DND-41 (cell line): Measurements from ENCODE around the gene RARS2.
"Not testable (repeated sequence)": the region's sequence is repeated elsewhere in the genome, so short reads cannot be mapped to it uniquely, and the experiment has no call there.

Source experiments
- ATAC-seq: fragments of 200-7000 bp; cut with Tn5 transposase; 3 replicates; pipeline ENCODE4 v1.9.1; 2021; ENCODE audit warnings: low read depth; ENCODE audit not compliant: insufficient read depth
- DNase-seq: peaks from one replicate; pipeline ENCODE4 v3.0.0-alpha.2; 2020
- H2AFZ ChIP-seq: 2 replicates; pipeline ENCODE4 v1.6.0; 2012; ENCODE audit warnings: low read depth, low read length
- H3K27ac ChIP-seq: 2 replicates; pipeline ENCODE4 v1.5.1; 2012; ENCODE audit warnings: low read length, inconsistent platforms
- H3K27me3 ChIP-seq: fragments of 200-600 bp; sonication (generic); 2 replicates; pipeline ENCODE4 v1.6.0; 2012; ENCODE audit warnings: low read length, mild to moderate bottlenecking, inconsistent platforms; ENCODE audit not compliant: insufficient read depth, poor library complexity
- H3K36me3 ChIP-seq: 2 replicates; pipeline ENCODE4 v1.5.1; 2012; ENCODE audit warnings: low read length, inconsistent platforms; ENCODE audit not compliant: insufficient read depth
- H3K4me1 ChIP-seq: 2 replicates; pipeline ENCODE4 v1.5.1; 2012; ENCODE audit warnings: mild to moderate bottlenecking, low read length; ENCODE audit not compliant: insufficient read depth
- H3K4me2 ChIP-seq: 2 replicates; pipeline ENCODE4 v1.6.0; 2012; ENCODE audit warnings: mild to moderate bottlenecking, moderate library complexity, low read length, inconsistent platforms; ENCODE audit not compliant: insufficient read depth
- H3K4me3 ChIP-seq, 2 experiments: fragments of 200-600 bp in 1 of 2; shearing (Covaris generic) in 1 of 2; 2 replicates each; pipeline ENCODE4 v1.5.1; 2012 to 2016; ENCODE audit warnings: inconsistent platforms in 2 of 2, low read length in 2 of 2, mild to moderate bottlenecking in 2 of 2, low read depth in 1 of 2, moderate library complexity in 1 of 2
- H3K79me2 ChIP-seq: 2 replicates; pipeline ENCODE4 v1.6.0; 2012; ENCODE audit warnings: low read length, inconsistent platforms; ENCODE audit not compliant: insufficient read depth
- H3K9ac ChIP-seq: 2 replicates; pipeline ENCODE4 v1.6.0; 2012; ENCODE audit warnings: low read depth, mild to moderate bottlenecking, inconsistent platforms, low read length, moderate library complexity
- H3K9me3 ChIP-seq: 2 replicates; pipeline ENCODE4 v1.5.1; 2012; ENCODE audit warnings: low read length, moderate library complexity, mild to moderate bottlenecking, inconsistent platforms; ENCODE audit not compliant: insufficient read depth, severe bottlenecking
- H4K20me1 ChIP-seq: 2 replicates; pipeline ENCODE4 v1.6.0; 2012; ENCODE audit warnings: low read length; ENCODE audit not compliant: insufficient read depth
- EZH2 ChIP-seq: IDR thresholded peaks from 3 replicates; pipeline ENCODE4 v1.6.1; 2012; ENCODE audit warnings: borderline replicate concordance, low read depth, mild to moderate bottlenecking, moderate library complexity, low read length, inconsistent platforms; ENCODE audit not compliant: severe bottlenecking
- TF ChIP-seq, protein P1 (sequence below): IDR thresholded peaks from 2 replicates; pipeline ENCODE4 v1.5.1; 2012; ENCODE audit warnings: borderline replicate concordance, low read length, moderate library complexity, mild to moderate bottlenecking; ENCODE audit not compliant: poor library complexity, severe bottlenecking; ENCODE audit errors: extremely low read depth

Gene RARS2

DNA sequence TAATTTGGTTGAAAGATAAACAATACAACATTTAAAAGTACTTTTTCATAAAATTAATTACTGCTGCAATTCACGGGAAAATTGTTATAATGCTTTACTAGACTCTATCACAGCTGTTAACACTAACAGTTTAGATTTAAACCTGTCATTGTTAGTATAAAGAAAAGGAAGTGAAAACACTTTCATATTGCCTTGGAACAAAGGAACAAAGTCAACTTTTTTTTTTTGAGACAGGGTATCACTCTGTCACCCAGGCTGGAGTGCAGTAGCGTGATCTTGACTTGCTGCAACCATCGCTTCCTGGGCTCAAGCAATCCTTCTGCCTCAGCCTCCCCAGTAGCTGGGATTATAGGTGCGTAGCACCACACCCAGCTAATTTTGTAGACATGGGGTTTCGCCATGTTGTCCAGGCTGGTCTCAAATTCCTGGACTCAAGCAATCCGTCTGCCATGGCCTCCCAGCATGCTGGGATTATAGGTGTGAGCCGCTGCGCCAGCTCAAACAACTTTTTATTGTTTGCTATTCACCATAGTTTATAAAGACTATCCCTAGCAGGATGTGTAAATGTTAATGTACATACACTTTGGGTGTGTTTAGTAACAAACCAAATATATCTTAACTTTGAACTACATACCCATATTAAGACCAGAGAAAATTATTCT, 94.9 kb downstream of the RARS2 start:
- ATAC-seq (no peak), DNase-seq (no peak)
- H2AFZ ChIP-seq, result no peak overlapping the region
- no peaks in the 10 kb centered on the region for H3K27me3 ChIP-seq
- no peaks in the 10 kb centered on the region for H3K79me2 ChIP-seq
- H3K4me2 ChIP-seq, result no peak overlapping the region
- TF ChIP-seq, protein P1, sequence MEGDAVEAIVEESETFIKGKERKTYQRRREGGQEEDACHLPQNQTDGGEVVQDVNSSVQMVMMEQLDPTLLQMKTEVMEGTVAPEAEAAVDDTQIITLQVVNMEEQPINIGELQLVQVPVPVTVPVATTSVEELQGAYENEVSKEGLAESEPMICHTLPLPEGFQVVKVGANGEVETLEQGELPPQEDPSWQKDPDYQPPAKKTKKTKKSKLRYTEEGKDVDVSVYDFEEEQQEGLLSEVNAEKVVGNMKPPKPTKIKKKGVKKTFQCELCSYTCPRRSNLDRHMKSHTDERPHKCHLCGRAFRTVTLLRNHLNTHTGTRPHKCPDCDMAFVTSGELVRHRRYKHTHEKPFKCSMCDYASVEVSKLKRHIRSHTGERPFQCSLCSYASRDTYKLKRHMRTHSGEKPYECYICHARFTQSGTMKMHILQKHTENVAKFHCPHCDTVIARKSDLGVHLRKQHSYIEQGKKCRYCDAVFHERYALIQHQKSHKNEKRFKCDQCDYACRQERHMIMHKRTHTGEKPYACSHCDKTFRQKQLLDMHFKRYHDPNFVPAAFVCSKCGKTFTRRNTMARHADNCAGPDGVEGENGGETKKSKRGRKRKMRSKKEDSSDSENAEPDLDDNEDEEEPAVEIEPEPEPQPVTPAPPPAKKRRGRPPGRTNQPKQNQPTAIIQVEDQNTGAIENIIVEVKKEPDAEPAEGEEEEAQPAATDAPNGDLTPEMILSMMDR, result no peak
- no peak for TF ChIP-seq EZH2
- H4K20me1 ChIP-seq, result no peaks in the 10 kb centered on the region
- H3K4me3 ChIP-seq, result no peak overlapping the region
- no peaks in the 10 kb centered on the region for H3K4me1 ChIP-seq
- H3K27ac ChIP-seq, result no peak overlapping the region
- H3K9ac ChIP-seq, result no peak overlapping the region
- H3K9me3 ChIP-seq, result no peaks in the 10 kb centered on the region
- no peaks in the 10 kb centered on the region for H3K36me3 ChIP-seq

DNA sequence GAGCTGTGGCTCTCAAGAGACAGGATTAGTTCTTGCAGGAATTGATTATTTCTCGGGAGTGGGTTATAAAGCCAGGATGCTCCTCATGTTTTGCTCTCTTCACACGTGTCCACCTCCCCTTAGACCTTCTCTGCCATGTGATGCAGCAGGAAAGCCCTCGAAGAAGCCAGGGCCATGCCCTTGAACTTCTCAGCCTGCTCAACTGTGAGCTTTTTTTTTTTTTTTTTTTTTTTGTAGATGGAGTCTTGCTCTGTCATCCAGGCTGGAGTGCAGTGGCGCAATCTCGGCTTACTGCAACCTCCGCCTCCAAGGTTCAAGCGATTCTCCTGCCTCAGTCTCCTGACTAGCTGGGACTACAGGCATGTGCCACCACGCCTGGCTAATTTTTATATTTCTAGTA, 100.5 kb downstream of the RARS2 start:
- not testable (repeated sequence) for H3K4me1 ChIP-seq, ATAC-seq, H3K27me3 ChIP-seq, H3K36me3 ChIP-seq, H4K20me1 ChIP-seq, H3K4me2 ChIP-seq, H3K27ac ChIP-seq, H3K4me3 ChIP-seq, H3K9ac ChIP-seq, H3K9me3 ChIP-seq, H3K79me2 ChIP-seq, H2AFZ ChIP-seq, DNase-seq

DNA sequence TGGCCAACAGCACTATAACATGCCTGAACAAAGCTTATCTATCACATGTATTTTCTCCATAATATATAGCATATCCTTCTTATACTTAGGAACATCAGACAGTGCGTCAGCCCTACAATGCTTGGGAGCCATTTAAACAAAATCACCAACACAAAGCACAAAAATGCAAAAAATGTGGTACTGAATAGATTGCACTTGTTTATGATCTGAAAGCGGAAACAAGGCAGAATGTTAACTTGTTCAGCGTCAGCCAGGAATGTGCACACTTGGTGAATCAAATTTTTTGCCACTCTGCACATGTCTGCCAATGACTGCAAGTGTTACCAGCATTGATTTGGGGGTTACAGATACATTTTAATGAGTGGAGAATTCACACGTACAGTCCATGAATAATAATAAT, 102.2 kb downstream of the RARS2 start:
- Histone ChIP-seq H3K27ac (no peak overlapping the region), H3K27me3 (no peaks in the 10 kb centered on the region), H3K4me1 (no peaks in the 10 kb centered on the region), H3K4me2 (no peak overlapping the region), H3K36me3 (no peaks in the 10 kb centered on the region), H4K20me1 (no peaks in the 10 kb centered on the region), H3K4me3 (no peak overlapping the region), H2AFZ (no peak overlapping the region), H3K9ac (no peak overlapping the region), H3K9me3 (no peaks in the 10 kb centered on the region), H3K79me2 (no peaks in the 10 kb centered on the region)
- TF ChIP-seq EZH2, result no peak
- TF ChIP-seq, protein P1, result no peak
- DNase-seq, result no peak
- no peak for ATAC-seq

DNA sequence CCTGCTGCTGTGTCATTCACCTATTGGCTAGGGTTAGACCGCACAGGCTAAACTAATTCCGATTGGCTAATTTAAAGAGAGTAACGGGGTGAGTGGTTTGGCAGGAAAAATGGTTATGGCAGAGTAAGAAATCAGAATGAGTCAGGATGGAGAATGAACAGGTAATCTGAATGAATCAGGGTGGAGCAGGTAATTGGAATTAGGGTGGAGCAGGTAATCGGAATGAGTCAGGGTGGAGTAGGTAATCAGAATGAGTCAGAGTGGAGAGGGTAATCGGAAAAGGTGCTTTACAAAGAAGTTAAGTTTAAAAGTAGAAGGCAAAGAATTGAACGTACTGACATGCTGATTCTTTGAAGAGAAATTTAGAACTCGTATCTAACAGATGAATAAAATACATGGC, 105.3 kb downstream of the RARS2 start:
- Histone ChIP-seq H3K27ac (no peak overlapping the region), H3K9me3 (no peaks in the 10 kb centered on the region), H2AFZ (no peak overlapping the region), H3K36me3 (no peaks in the 10 kb centered on the region), H3K4me2 (no peak overlapping the region), H3K79me2 (no peaks in the 10 kb centered on the region), H3K4me3 (no peak overlapping the region), H4K20me1 (no peaks in the 10 kb centered on the region), H3K27me3 (no peaks in the 10 kb centered on the region), H3K9ac (no peak overlapping the region), H3K4me1 (no peaks in the 10 kb centered on the region)
- no peak for DNase-seq
- no peak for TF ChIP-seq EZH2
- TF ChIP-seq, protein P1, result no peak
- no peak for ATAC-seq
